Natural killer cell (primary cell): Measurements from ENCODE around the gene SMG6. TPM values are rescaled to one million over a fixed set of nuclear protein-coding genes. Genes with fewer than 3 reads are reported as not detected.

Experiments
- ATAC-seq, 3 donors: fragments of 150-1000 bp in 2 of 3; fragments of 200-7000 bp in 1 of 3; cut with Tn5 transposase; 1 replicate in 1 of 3; 2 replicates in 2 of 3; pipeline ENCODE4 v1.10.0; 2021; ENCODE audit warnings: mild to moderate bottlenecking in 2 of 3, moderate library complexity in 2 of 3
- DNase-seq, 2 donors: peaks; one replicate each; pipeline versions ENCODE4 v3.0.0 to v3.0.0-alpha.2; 2013 to 2021; ENCODE audit warnings: mixed read lengths in 1 of 2
- H3K27ac ChIP-seq: one replicate; pipeline ENCODE4 v1.5.1; 2013; ENCODE audit warnings: mild to moderate bottlenecking, low read length
- H3K27me3 ChIP-seq: one replicate; pipeline ENCODE4 v1.6.1; 2013; ENCODE audit warnings: low read length; ENCODE audit not compliant: control insufficient read depth, insufficient read depth
- H3K36me3 ChIP-seq: one replicate; pipeline ENCODE4 v1.6.1; 2013; ENCODE audit warnings: low read length; ENCODE audit not compliant: control insufficient read depth, insufficient read depth
- H3K4me1 ChIP-seq: one replicate; pipeline ENCODE4 v1.6.1; 2013; ENCODE audit warnings: low read length; ENCODE audit not compliant: control insufficient read depth, insufficient read depth
- H3K4me3 ChIP-seq: one replicate; pipeline ENCODE4 v1.5.1; 2013; ENCODE audit warnings: low read length
- H3K9me3 ChIP-seq: one replicate; pipeline ENCODE4 v1.6.1; 2013; ENCODE audit warnings: low read length; ENCODE audit not compliant: control insufficient read depth, insufficient read depth
- H3K27ac Mint-ChIP-seq, 2 donors: one replicate each; pipeline ENCODE4 v1.8.0; 2022; ENCODE audit warnings: mild to moderate bottlenecking in 2 of 2, mixed read lengths in 2 of 2, moderate library complexity in 1 of 2
- H3K27me3 Mint-ChIP-seq, 2 donors: one replicate each; pipeline ENCODE4 v1.8.0; 2022; ENCODE audit warnings: low read depth in 2 of 2, mixed read lengths in 2 of 2
- H3K36me3 Mint-ChIP-seq: one replicate; pipeline ENCODE4 v1.8.0; 2022; ENCODE audit warnings: mixed read lengths
- H3K4me1 Mint-ChIP-seq, 2 donors: one replicate each; pipeline ENCODE4 v1.8.0; 2022; ENCODE audit warnings: mixed read lengths in 2 of 2
- H3K4me3 Mint-ChIP-seq: one replicate; pipeline ENCODE4 v1.8.0; 2022; ENCODE audit warnings: mild to moderate bottlenecking, moderate library complexity, mixed read lengths
- H3K9me3 Mint-ChIP-seq, 2 donors: one replicate each; pipeline ENCODE4 v1.8.0; 2022; ENCODE audit warnings: mixed read lengths in 2 of 2
- CTCF ChIP-seq: fragments of 200-600 bp; IDR thresholded peaks from one replicate; pipeline ENCODE4 v1.8.0; 2022; ENCODE audit warnings: antibody characterized with exemption
- WGBS: methylation state at CpG from one replicate; pipeline ENCODE4 v1.1.7; 2013; ENCODE audit warnings: missing lambda C conversion rate; ENCODE audit not compliant: insufficient coverage; 5-methylcytosine and 5-hydroxymethylcytosine counted together
- intact Hi-C: fragments of 100-400 bp; cut with micrococcal nuclease; formaldehyde crosslinking; loops from one replicate; pipeline ENCODE4 v1.14.2; 2022
- total RNA-seq, 4 donors: library from RNA; stranded (reverse); fragments of 120-200 nt in 1 of 4; gene quantifications; one replicate each; pipeline versions ENCODE4 v1.2.3 to v1.2.4, GENCODE V29; 2013 to 2022

The SMG6 gene
- total RNA-seq, 3 donors from 2014 or later (not counting 1 experiment from before 2014, with no cell fraction given): 41.6 to 49.4 (median 48.2) TPM

- H3K27me3 ChIP-seq: no peaks in the 10 kb centered on the region
- DNase-seq (no peak), ATAC-seq (no peak)
- H3K36me3 ChIP-seq: peaks cover 40% of the 10 kb centered on the region
- H3K27ac Mint-ChIP-seq: peak overlapping the region; percentile 90 to 93
- no peaks in the 10 kb centered on the region for H3K36me3 Mint-ChIP-seq
- 4% methylated on average over 17 of the region's 17 CpGs for WGBS
- H3K27me3 Mint-ChIP-seq: no peaks in the 10 kb centered on the region
- no peaks in the 10 kb centered on the region for H3K9me3 ChIP-seq
- H3K9me3 Mint-ChIP-seq: no peaks in the 10 kb centered on the region
- H3K4me1 ChIP-seq: peaks cover 18% of the 10 kb centered on the region
- peaks cover 17 to 19% of the 10 kb centered on the region in 2 donors for H3K4me1 Mint-ChIP-seq
- peak overlapping the region; percentile 99 for H3K4me3 Mint-ChIP-seq
- no peak for TF ChIP-seq CTCF
- intact Hi-C loops: no loop called here
- H3K4me3 ChIP-seq: peak overlapping the region; percentile 60
- no peak overlapping the region for H3K27ac ChIP-seq
These were observed 32.2 kb upstream of the SMG6 start for GRCh38 chr17:2335726-2336214.

DNA sequence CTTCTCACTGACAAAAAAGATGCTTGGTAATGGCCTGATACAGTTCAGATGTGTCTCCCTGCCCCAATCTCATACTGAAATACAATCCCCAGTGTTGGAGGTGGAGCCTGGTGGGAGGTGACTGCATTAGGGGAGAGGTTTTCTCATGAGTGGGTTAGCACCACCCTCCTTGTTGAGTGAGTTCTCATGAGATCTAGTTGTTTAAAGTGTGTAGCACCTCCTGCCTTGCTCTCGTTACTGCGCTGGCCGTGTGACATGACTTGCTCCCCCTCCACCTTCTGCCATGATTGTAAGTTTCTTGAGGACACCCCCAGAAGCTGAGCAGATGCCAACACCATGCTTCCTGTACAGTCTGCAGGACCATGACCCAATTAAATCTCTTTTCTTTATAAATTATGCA lies 27.7 kb upstream of the SMG6 start:
- H3K4me1 Mint-ChIP-seq: peaks cover 14 to 15% of the 10 kb centered on the region in 2 donors

DNA sequence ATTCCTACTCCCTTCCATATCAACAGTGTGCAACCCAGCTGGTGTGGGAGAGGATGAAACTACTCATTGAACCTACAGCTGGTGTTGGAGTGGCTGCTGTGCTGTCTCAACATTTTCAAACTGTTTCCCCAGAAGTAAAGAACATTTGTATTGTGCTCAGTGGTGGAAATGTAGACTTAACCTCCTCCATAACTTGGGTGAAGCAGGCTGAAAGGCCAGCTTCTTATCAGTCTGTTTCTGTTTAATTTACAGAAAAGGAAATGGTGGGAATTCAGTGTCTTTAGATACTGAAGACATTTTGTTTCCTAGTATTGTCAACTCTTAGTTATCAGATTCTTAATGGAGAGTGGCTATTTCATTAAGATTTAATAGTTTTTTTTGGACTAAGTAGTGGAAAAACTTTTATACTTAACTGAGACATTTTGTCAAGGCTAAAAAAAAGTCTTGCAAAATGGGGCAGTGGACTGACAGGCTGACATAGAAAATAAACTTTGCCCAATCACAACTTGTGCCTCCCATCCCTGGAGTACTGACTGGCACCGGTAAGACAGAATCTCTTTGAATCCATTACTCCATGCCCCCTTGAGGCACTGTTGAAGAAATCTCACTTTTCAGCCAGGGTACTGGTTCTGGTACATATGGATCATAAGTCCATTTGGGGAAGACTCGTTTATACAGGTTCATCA lies 20.2 kb upstream of the SMG6 start:
- H3K27me3 Mint-ChIP-seq: no peaks in the 10 kb centered on the region
- Histone ChIP-seq H3K36me3 (peaks cover 46% of the 10 kb centered on the region), H3K27me3 (no peaks in the 10 kb centered on the region), H3K4me3 (no peak overlapping the region), H3K4me1 (no peaks in the 10 kb centered on the region), H3K27ac (no peak overlapping the region), H3K9me3 (no peaks in the 10 kb centered on the region)
- intact Hi-C loops: no loop called here
- no peaks in the 10 kb centered on the region for H3K9me3 Mint-ChIP-seq
- H3K27ac Mint-ChIP-seq: no peak overlapping the region
- 91% methylated on average over 2 of the region's 2 CpGs for WGBS
- ATAC-seq (no peak), DNase-seq (no peak)
- no peaks in the 10 kb centered on the region for H3K4me1 Mint-ChIP-seq
- H3K36me3 Mint-ChIP-seq: peaks cover 14% of the 10 kb centered on the region
- TF ChIP-seq CTCF: no peak
- no peak overlapping the region for H3K4me3 Mint-ChIP-seq

More for the DNA sequence above, 27.7 kb upstream of the SMG6 start:
- Mint-ChIP-seq H3K27me3 (no peaks in the 10 kb centered on the region), H3K36me3 (no peaks in the 10 kb centered on the region), H3K4me3 (no peak overlapping the region), H3K9me3 (no peaks in the 10 kb centered on the region), H3K27ac (no peak overlapping the region)
- no peak for TF ChIP-seq CTCF
- Histone ChIP-seq H3K27me3 (no peaks in the 10 kb centered on the region), H3K4me1 (peaks cover 8% of the 10 kb centered on the region), H3K9me3 (no peaks in the 10 kb centered on the region), H3K27ac (no peak overlapping the region), H3K4me3 (no peak overlapping the region), H3K36me3 (peaks cover 63% of the 10 kb centered on the region)
- DNase-seq (no peak), ATAC-seq (no peak)
- intact Hi-C loops: no loop called here
- WGBS: 78% methylated on average over 3 of the region's 3 CpGs

DNA sequence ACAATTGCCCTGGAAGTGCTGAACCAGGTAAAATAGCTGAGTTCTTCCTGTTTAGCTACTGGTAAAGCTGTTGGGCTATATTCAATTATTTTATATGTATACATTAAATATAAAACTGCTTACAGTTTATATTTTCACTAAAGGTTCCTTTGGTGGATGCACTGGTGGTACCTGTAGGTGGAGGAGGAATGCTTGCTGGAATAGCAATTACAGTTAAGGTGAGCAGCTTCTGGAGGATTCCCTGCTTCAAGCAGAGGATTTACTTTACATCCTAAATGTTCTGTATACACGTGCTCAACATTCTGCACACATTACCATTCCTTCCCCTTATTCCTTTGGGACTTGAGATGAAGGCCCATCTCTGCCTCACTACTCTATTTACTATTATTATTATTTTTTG lies 17.8 kb upstream of the SMG6 start:
- Histone ChIP-seq H3K9me3 (no peaks in the 10 kb centered on the region), H3K27me3 (no peaks in the 10 kb centered on the region), H3K27ac (no peak overlapping the region), H3K36me3 (peaks cover 41% of the 10 kb centered on the region), H3K4me3 (no peak overlapping the region), H3K4me1 (no peaks in the 10 kb centered on the region)
- TF ChIP-seq CTCF: no peak
- Mint-ChIP-seq H3K27me3 (no peaks in the 10 kb centered on the region), H3K27ac (no peak overlapping the region), H3K9me3 (no peaks in the 10 kb centered on the region), H3K4me1 (no peaks in the 10 kb centered on the region), H3K4me3 (no peak overlapping the region), H3K36me3 (peaks cover 14% of the 10 kb centered on the region)
- DNase-seq (no peak), ATAC-seq (no peak)
- WGBS: 78% methylated on average over 1 of the region's 1 CpG
- intact Hi-C loops: no loop called here
